ENCODE measurements around the gene OTUB2.

OTUB2 gene

GRCh38 chr14:94020267-94020666 lies 5.9 kb upstream of the OTUB2 start:
- H3K27me3 ChIP-seq (ENCODE audit: control insufficient read depth in 3 of 3, insufficient read depth in 3 of 3, low read depth in 1 of 3, low read length in 3 of 3), result peaks cover 0 to 14% (median 2%) of the 10 kb centered on the region in 3 experiments
- peaks cover 14 to 29% of the 10 kb centered on the region in 2 donors for H3K4me1 ChIP-seq (ENCODE audit: control insufficient read depth in 2 of 2, insufficient read depth in 1 of 2, low read depth in 1 of 2, low read length in 2 of 2)
- H4K91ac ChIP-seq (ENCODE audit: low read depth, low read length, poor library complexity), result peak overlapping the region; percentile 30
- peak overlapping the region; percentile 69 for H3K18ac ChIP-seq (ENCODE audit: low read length)
- no peaks in the 10 kb centered on the region for H3K36me3 ChIP-seq (replicated peaks in 1 of 2; ENCODE audit: control insufficient read depth in 2 of 2, insufficient read depth in 2 of 2, low read length in 2 of 2)
- no peak overlapping the region for H2BK5ac ChIP-seq (ENCODE audit: low read length)
- no CpG with 5 or more reads among the region's 4 CpGs for WGBS, 2 donors (ENCODE audit: extremely low coverage in 2 of 2, insufficient read length in 2 of 2, insufficient replicate concordance in 1 of 2)
- H3K9me3 ChIP-seq (replicated peaks in 1 of 2; ENCODE audit: control insufficient read depth in 2 of 2, insufficient read depth in 1 of 2, low read depth in 1 of 2, low read length in 2 of 2), result no peaks in the 10 kb centered on the region
- no peak overlapping the region for H3K4me2 ChIP-seq (ENCODE audit: insufficient read depth, low read length, poor library complexity, severe bottlenecking)
- H3K9ac ChIP-seq (ENCODE audit: low read depth, low read length, poor library complexity), result peak overlapping the region; percentile 65
- H2BK15ac ChIP-seq (ENCODE audit: low read length), result no peak overlapping the region
- H2BK12ac ChIP-seq (ENCODE audit: low read length), result no peak overlapping the region
- no peak overlapping the region for H3K14ac ChIP-seq (ENCODE audit: low read length)
- no peak overlapping the region for H4K8ac ChIP-seq (ENCODE audit: low read depth, low read length)
- no peak overlapping the region for H2BK120ac ChIP-seq (ENCODE audit: low read depth, low read length)
- H3K4me3 ChIP-seq (ENCODE audit: low read length in 2 of 2), result no peak overlapping the region
- peak overlapping the region; percentile 64 for H2AK5ac ChIP-seq (ENCODE audit: low read depth, low read length)
- no peak overlapping the region for H3K4ac ChIP-seq (ENCODE audit: low read length)
- H3K27ac ChIP-seq (replicated peaks; ENCODE audit: low read length), result no peak overlapping the region
- peaks cover 2% of the 10 kb centered on the region for H3K79me1 ChIP-seq (ENCODE audit: low read depth, low read length)
- H3K23ac ChIP-seq (ENCODE audit: low read depth, low read length, poor library complexity), result no peak overlapping the region
- no peak overlapping the region for H2AFZ ChIP-seq (ENCODE audit: low read length)
- no peak for DNase-seq (ENCODE audit: low spot score)

- Histone ChIP-seq H3K18ac (ENCODE audit: low read length) (no peak overlapping the region), H3K14ac (ENCODE audit: low read length) (no peak overlapping the region), H2BK5ac (ENCODE audit: low read length) (no peak overlapping the region), H4K91ac (ENCODE audit: low read depth, low read length, poor library complexity) (no peak overlapping the region), H3K4me1 (ENCODE audit: control insufficient read depth in 2 of 2, insufficient read depth in 1 of 2, low read depth in 1 of 2, low read length in 2 of 2) (peaks cover 14 to 29% of the 10 kb centered on the region in 2 donors), H3K4me3 (ENCODE audit: low read length in 2 of 2) (no peak overlapping the region), H2BK12ac (ENCODE audit: low read length) (no peak overlapping the region), H3K27me3 (ENCODE audit: control insufficient read depth in 3 of 3, insufficient read depth in 3 of 3, low read depth in 1 of 3, low read length in 3 of 3) (peaks cover 0 to 14% (median 2%) of the 10 kb centered on the region in 3 experiments), H3K4ac (ENCODE audit: low read length) (no peak overlapping the region), H3K79me1 (ENCODE audit: low read depth, low read length) (no peaks in the 10 kb centered on the region), H2BK15ac (ENCODE audit: low read length) (no peak overlapping the region), H3K9me3 (replicated peaks in 1 of 2; ENCODE audit: control insufficient read depth in 2 of 2, insufficient read depth in 1 of 2, low read depth in 1 of 2, low read length in 2 of 2) (no peaks in the 10 kb centered on the region), H3K27ac (replicated peaks; ENCODE audit: low read length) (no peak overlapping the region), H3K23ac (ENCODE audit: low read depth, low read length, poor library complexity) (no peak overlapping the region), H3K4me2 (ENCODE audit: insufficient read depth, low read length, poor library complexity, severe bottlenecking) (no peak overlapping the region), H4K8ac (ENCODE audit: low read depth, low read length) (no peak overlapping the region), H2BK120ac (ENCODE audit: low read depth, low read length) (no peak overlapping the region), H3K36me3 (replicated peaks in 1 of 2; ENCODE audit: control insufficient read depth in 2 of 2, insufficient read depth in 2 of 2, low read length in 2 of 2) (no peaks in the 10 kb centered on the region), H2AFZ (ENCODE audit: low read length) (no peak overlapping the region), H3K9ac (ENCODE audit: low read depth, low read length, poor library complexity) (no peak overlapping the region), H2AK5ac (ENCODE audit: low read depth, low read length) (no peak overlapping the region)
- DNase-seq (ENCODE audit: low spot score), result no peak
- no CpG with 5 or more reads among the region's 2 CpGs for WGBS, 2 donors (ENCODE audit: extremely low coverage in 2 of 2, insufficient read length in 2 of 2, insufficient replicate concordance in 1 of 2)
Measured at GRCh38 chr14:94021001-94021400, 5.1 kb upstream of the OTUB2 start.

- Histone ChIP-seq H2BK120ac (ENCODE audit: low read depth, low read length) (no peak overlapping the region), H3K27ac (replicated peaks; ENCODE audit: low read length) (peak overlapping the region; percentile 6)
- no peak for DNase-seq (ENCODE audit: low spot score)
Measured at GRCh38 chr14:94021416-94022157, 4.6 kb upstream of the OTUB2 start.

GRCh38 chr14:94022532-94023411 lies 3.4 kb upstream of the OTUB2 start:
- Histone ChIP-seq H3K36me3 (replicated peaks in 1 of 2; ENCODE audit: control insufficient read depth in 2 of 2, insufficient read depth in 2 of 2, low read length in 2 of 2) (no peaks in the 10 kb centered on the region), H2AFZ (ENCODE audit: low read length) (peak overlapping the region; percentile 90), H3K79me1 (ENCODE audit: low read depth, low read length) (no peaks in the 10 kb centered on the region), H3K27ac (replicated peaks; ENCODE audit: low read length) (peak overlapping the region; percentile 65), H3K18ac (ENCODE audit: low read length) (peak overlapping the region; percentile 38), H2BK15ac (ENCODE audit: low read length) (no peak overlapping the region), H2BK12ac (ENCODE audit: low read length) (no peak overlapping the region), H2AK5ac (ENCODE audit: low read depth, low read length) (peak overlapping the region; percentile 11), H3K4ac (ENCODE audit: low read length) (no peak overlapping the region), H3K9ac (ENCODE audit: low read depth, low read length, poor library complexity) (no peak overlapping the region), H3K9me3 (replicated peaks in 1 of 2; ENCODE audit: control insufficient read depth in 2 of 2, insufficient read depth in 1 of 2, low read depth in 1 of 2, low read length in 2 of 2) (no peaks in the 10 kb centered on the region), H2BK120ac (ENCODE audit: low read depth, low read length) (no peak overlapping the region), H3K23ac (ENCODE audit: low read depth, low read length, poor library complexity) (no peak overlapping the region), H4K8ac (ENCODE audit: low read depth, low read length) (no peak overlapping the region), H3K14ac (ENCODE audit: low read length) (no peak overlapping the region), H3K4me3 (ENCODE audit: low read length in 2 of 2) (peak overlapping the region in 1 of 2 donors; percentile 22), H3K27me3 (ENCODE audit: control insufficient read depth in 3 of 3, insufficient read depth in 3 of 3, low read depth in 1 of 3, low read length in 3 of 3) (peaks cover 0 to 2% (median 0%) of the 10 kb centered on the region in 3 experiments), H2BK5ac (ENCODE audit: low read length) (no peak overlapping the region), H3K4me2 (ENCODE audit: insufficient read depth, low read length, poor library complexity, severe bottlenecking) (no peak overlapping the region), H3K4me1 (ENCODE audit: control insufficient read depth in 2 of 2, insufficient read depth in 1 of 2, low read depth in 1 of 2, low read length in 2 of 2) (peaks cover 16 to 30% of the 10 kb centered on the region in 2 donors), H4K91ac (ENCODE audit: low read depth, low read length, poor library complexity) (no peak overlapping the region)
- no peak for DNase-seq (ENCODE audit: low spot score)
- no CpG with 5 or more reads among the region's 10 CpGs for WGBS, 2 donors (ENCODE audit: extremely low coverage in 2 of 2, insufficient read length in 2 of 2, insufficient replicate concordance in 1 of 2)

More at GRCh38 chr14:94021416-94022157, 4.6 kb upstream of the OTUB2 start:
- WGBS, 2 donors (ENCODE audit: extremely low coverage in 2 of 2, insufficient read length in 2 of 2, insufficient replicate concordance in 1 of 2), result no CpG with 5 or more reads among the region's 10 CpGs
- Histone ChIP-seq H3K79me1 (ENCODE audit: low read depth, low read length) (no peaks in the 10 kb centered on the region), H3K9me3 (replicated peaks in 1 of 2; ENCODE audit: control insufficient read depth in 2 of 2, insufficient read depth in 1 of 2, low read depth in 1 of 2, low read length in 2 of 2) (no peaks in the 10 kb centered on the region), H3K4me2 (ENCODE audit: insufficient read depth, low read length, poor library complexity, severe bottlenecking) (no peak overlapping the region), H3K9ac (ENCODE audit: low read depth, low read length, poor library complexity) (no peak overlapping the region), H3K27me3 (ENCODE audit: control insufficient read depth in 3 of 3, insufficient read depth in 3 of 3, low read depth in 1 of 3, low read length in 3 of 3) (peaks cover 0 to 11% (median 2%) of the 10 kb centered on the region in 3 experiments), H4K91ac (ENCODE audit: low read depth, low read length, poor library complexity) (no peak overlapping the region), H3K23ac (ENCODE audit: low read depth, low read length, poor library complexity) (no peak overlapping the region), H2AK5ac (ENCODE audit: low read depth, low read length) (peak overlapping the region; percentile 11), H3K14ac (ENCODE audit: low read length) (no peak overlapping the region), H4K8ac (ENCODE audit: low read depth, low read length) (no peak overlapping the region), H3K4me1 (ENCODE audit: control insufficient read depth in 2 of 2, insufficient read depth in 1 of 2, low read depth in 1 of 2, low read length in 2 of 2) (peaks cover 14 to 28% of the 10 kb centered on the region in 2 donors), H2AFZ (ENCODE audit: low read length) (peak overlapping the region; percentile 82), H3K4me3 (ENCODE audit: low read length in 2 of 2) (no peak overlapping the region), H3K36me3 (replicated peaks in 1 of 2; ENCODE audit: control insufficient read depth in 2 of 2, insufficient read depth in 2 of 2, low read length in 2 of 2) (no peaks in the 10 kb centered on the region), H2BK15ac (ENCODE audit: low read length) (no peak overlapping the region), H3K4ac (ENCODE audit: low read length) (no peak overlapping the region), H2BK12ac (ENCODE audit: low read length) (no peak overlapping the region), H2BK5ac (ENCODE audit: low read length) (no peak overlapping the region), H3K18ac (ENCODE audit: low read length) (peak overlapping the region; percentile 66)

All from neuronal stem cell (in vitro differentiated cells).